GM21529 (cell line): ENCODE results near the gene FGF7.
"Not testable (repeated sequence)": the region's sequence is repeated elsewhere in the genome, so short reads cannot be mapped to it uniquely, and the experiment has no call there.

Experiments
- ATAC-seq: cut with Tn5 transposase; IDR thresholded peaks from one replicate; pipeline ENCODE4 v1.9.1; 2021; ENCODE audit not compliant: unreplicated experiment

Gene FGF7

GRCh38 chr15:49492151-49492550 is 69.1 kb downstream of the FGF7 start:
- no peak for ATAC-seq

- no peak for ATAC-seq
Observed at GRCh38 chr15:49492830-49493229, 69.8 kb downstream of the FGF7 start.

GRCh38 chr15:49494842-49495241 is 71.8 kb downstream of the FGF7 start:
- ATAC-seq = no peak

GRCh38 chr15:49495993-49496753 is 73.1 kb downstream of the FGF7 start:
- no peak for ATAC-seq

- ATAC-seq = no peak
Observed at GRCh38 chr15:49501586-49501985, 78.5 kb downstream of the FGF7 start.

- ATAC-seq = no peak
Observed at GRCh38 chr15:49506341-49506740, 83.3 kb downstream of the FGF7 start.

- ATAC-seq = no peak
Observed at GRCh38 chr15:49507261-49507660, 84.2 kb downstream of the FGF7 start.

- not testable (repeated sequence) for ATAC-seq
Observed at GRCh38 chr15:49512739-49513138, 89.7 kb downstream of the FGF7 start.

- ATAC-seq = no peak
Observed at GRCh38 chr15:49521802-49522201, 98.8 kb downstream of the FGF7 start.

- ATAC-seq = no peak
Observed at GRCh38 chr15:49528289-49528688, 105.2 kb downstream of the FGF7 start.

- no peak for ATAC-seq
Observed at GRCh38 chr15:49530092-49530491, 107.0 kb downstream of the FGF7 start.
